SH-SY5Y (cell line): ENCODE results near the gene EFNA2.

Experiments used
- GATA2 ChIP-seq: IDR thresholded peaks from 2 replicates; pipeline ENCODE4 v1.6.1; 2011; ENCODE audit warnings: mild to moderate bottlenecking, low read depth, low read length
- GATA3 ChIP-seq: IDR thresholded peaks from 2 replicates; pipeline ENCODE4 v1.6.1; 2011; ENCODE audit warnings: low read depth, mild to moderate bottlenecking, low read length, moderate library complexity

- TF ChIP-seq GATA2 (no peak), GATA3 (no peak)
Measured at GRCh38 chr19:1272423-1273262, 13.0 kb upstream of the EFNA2 start.
